GM18907 (cell line): Measurements from ENCODE around the gene RHOA.

Source experiments
- ATAC-seq: cut with Tn5 transposase; IDR thresholded peaks from one replicate; pipeline ENCODE4 v1.9.1; 2021; ENCODE audit warnings: mild to moderate bottlenecking, moderate library complexity; ENCODE audit not compliant: unreplicated experiment

RHOA gene

GRCh38 chr3:49411968-49412631 lies at the start of gene RHOA, which contains the start of gene TCTA:
TSS of gene RHOA (minus strand) at chr3:49411976. CDS start at chr3:49375589, 36,387 bp downstream.
TSS of gene TCTA (plus strand) at chr3:49412423. CDS start at chr3:49412427, 4 bp downstream.
- ATAC-seq = peak; percentile 74

- no peak for ATAC-seq
Measured at GRCh38 chr3:49460956-49461355, 49.2 kb upstream of the RHOA start.

- no peak for ATAC-seq
Measured at GRCh38 chr3:49460188-49460890, 48.6 kb upstream of the RHOA start.

DNA sequence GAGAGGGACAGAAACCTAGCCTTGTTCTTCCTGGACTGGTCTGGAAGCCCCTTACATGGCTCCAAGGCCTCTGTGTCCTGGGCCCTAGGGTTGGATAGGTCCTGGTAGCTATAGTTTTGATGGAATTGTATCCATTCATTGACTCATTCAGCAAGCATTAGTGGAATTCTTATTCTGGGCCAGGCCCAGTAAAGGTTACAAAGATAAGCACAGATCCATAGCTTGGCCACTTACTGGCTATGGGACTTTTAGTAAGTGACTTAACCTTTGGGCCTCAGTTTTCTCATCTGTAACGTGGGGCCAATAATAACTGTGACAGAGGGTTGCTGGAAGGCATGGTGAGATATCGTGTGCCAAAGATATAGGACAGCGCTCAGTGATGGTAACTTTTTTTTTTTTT lies 44.7 kb upstream of the RHOA start:
- ATAC-seq = no peak

- no peak for ATAC-seq
Measured at GRCh38 chr3:49454898-49455681, 43.3 kb upstream of the RHOA start.

GRCh38 chr3:49454458-49454857 lies 42.7 kb upstream of the RHOA start:
- no peak for ATAC-seq

GRCh38 chr3:49453621-49454020 lies 41.8 kb upstream of the RHOA start:
- no peak for ATAC-seq

GRCh38 chr3:49445391-49445790 lies 33.6 kb upstream of the RHOA start:
- ATAC-seq = no peak

GRCh38 chr3:49434731-49435130 lies 23.0 kb upstream of the RHOA start:
- ATAC-seq = no peak

- ATAC-seq = peak; percentile 3
Measured at GRCh38 chr3:49428752-49429080, 16.9 kb upstream of the RHOA start.

- no peak for ATAC-seq
Measured at GRCh38 chr3:49427586-49427985, 15.8 kb upstream of the RHOA start.

DNA sequence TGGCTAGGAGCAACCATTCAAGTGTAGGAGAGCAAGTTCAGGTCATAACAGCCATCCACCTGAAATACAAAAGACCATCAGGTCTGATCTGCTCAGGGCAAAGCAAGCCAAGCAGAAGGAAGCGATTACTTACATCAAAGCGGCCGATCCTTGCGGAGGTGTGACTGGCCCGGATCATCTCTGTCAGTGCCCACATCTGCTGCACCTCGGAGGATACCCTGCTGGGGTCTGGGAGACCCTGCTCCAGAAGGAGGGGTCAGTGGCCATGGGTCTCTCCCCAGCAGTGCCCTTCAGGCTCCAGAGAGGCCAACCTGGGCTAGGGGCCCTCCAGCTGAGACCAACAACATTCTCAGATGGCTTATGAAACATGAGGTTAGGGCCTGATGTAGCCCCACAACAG lies 13.0 kb upstream of the RHOA start:
- ATAC-seq = no peak

- no peak for ATAC-seq
Measured at GRCh38 chr3:49422379-49423248, 10.8 kb upstream of the RHOA start, which contains the start of gene AMT. TSS of gene AMT (minus strand) at chr3:49422473. CDS start at chr3:49422450, 23 bp downstream.

DNA sequence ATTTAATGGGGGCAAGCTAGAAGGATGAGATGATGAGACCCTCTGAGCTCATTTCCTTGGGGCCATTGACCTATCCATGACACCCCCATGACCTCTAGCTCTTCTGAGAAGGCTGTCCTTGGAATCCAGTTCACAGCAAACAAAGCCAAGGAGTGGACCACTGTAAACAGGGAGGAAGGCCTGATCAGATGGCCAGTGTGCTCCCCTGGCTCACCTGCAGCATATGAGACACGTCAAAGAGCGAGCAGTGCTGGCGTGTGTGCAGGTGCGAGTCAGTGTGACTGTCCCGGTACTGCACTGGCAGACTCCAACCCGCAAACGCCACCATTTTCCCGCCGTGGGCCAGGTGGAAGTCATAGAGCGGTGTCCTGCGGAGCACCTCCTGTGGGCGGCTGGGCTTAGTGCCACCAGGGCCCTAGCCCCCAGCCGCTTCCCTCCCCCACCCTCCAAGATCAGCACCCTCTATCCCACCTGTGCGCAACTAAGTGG lies 10.2 kb upstream of the RHOA start:
- ATAC-seq = no peak

- ATAC-seq = no peak
Measured at GRCh38 chr3:49417516-49418120, 5.8 kb upstream of the RHOA start.

GRCh38 chr3:49416867-49417266 lies 5.1 kb upstream of the RHOA start:
- no peak for ATAC-seq

- peak; percentile 19 for ATAC-seq
Measured at GRCh38 chr3:49415931-49416601, 4.3 kb upstream of the RHOA start.

GRCh38 chr3:49414753-49415152 lies 3.0 kb upstream of the RHOA start:
- no peak for ATAC-seq

DNA sequence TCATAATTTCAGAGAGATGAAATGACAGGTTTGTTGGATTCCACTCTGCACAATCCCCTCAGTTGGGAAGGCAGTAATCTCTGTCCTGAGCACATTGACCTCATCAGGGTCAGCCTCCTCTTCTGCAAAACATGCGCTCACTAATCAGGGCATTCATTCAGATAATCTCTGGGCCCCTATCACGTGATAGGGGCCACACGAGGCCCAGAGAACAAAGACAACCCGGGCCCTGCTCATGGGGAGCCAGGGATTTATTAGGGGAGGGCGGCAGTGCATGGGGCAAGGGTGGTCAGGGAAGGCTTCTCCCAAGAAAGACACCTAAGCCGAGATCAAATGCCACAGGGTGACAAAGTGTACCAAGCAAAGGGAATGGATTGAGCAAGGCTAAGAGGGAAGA lies 1.6 kb upstream of the RHOA start:
- no peak for ATAC-seq
